BJ (cell line): ENCODE results near the gene S100A2. TPM values are rescaled to one million over a fixed set of nuclear protein-coding genes. Genes with fewer than 3 reads are reported as not detected.
"Not testable (repeated sequence)": the region's sequence is repeated elsewhere in the genome, so short reads cannot be mapped to it uniquely, and the experiment has no call there.

Experiments
- CTCF ChIA-PET: fragments of 350-600 bp; formaldehyde crosslinking; extraction: SDS; loops from one replicate; lab custom pipeline; 2021; ENCODE audit warnings: antibody characterized with exemption, inconsistent platforms; lab: Yijun Ruan, JAX
- POLR2A ChIA-PET: fragments of 300-600 bp; sonication (Branson Sonifier 250); formaldehyde crosslinking; extraction: SDS; loops from one replicate; lab custom pipeline; 2021; ENCODE audit warnings: antibody characterized with exemption; lab: Charles Lee
- DNase-seq: peaks from one replicate; pipeline ENCODE4 v3.0.0-alpha.2; 2011; ENCODE audit warnings: low read depth
- H3K27me3 ChIP-seq: 2 replicates; pipeline ENCODE4 v1.6.0; 2011; ENCODE audit warnings: low read length; ENCODE audit not compliant: control insufficient read depth, insufficient read depth
- H3K36me3 ChIP-seq: 2 replicates; pipeline ENCODE4 v1.5.1; 2011; ENCODE audit warnings: low read length; ENCODE audit not compliant: control insufficient read depth, insufficient read depth
- H3K4me3 ChIP-seq: 2 replicates; pipeline ENCODE4 v1.5.1; 2011; ENCODE audit warnings: low read depth, mild to moderate bottlenecking, control low read depth, low read length
- polyA plus RNA-seq: library from polyadenylated mRNA; depleted of rRNA; stranded (reverse); fragments of >200 nt; gene quantifications from 2 replicates; pipeline ENCODE4 v1.2.3, GENCODE V29; 2011
- TF ChIP-seq, protein P1 (sequence below): IDR thresholded peaks from 2 replicates; pipeline ENCODE4 v1.5.1; 2011; ENCODE audit warnings: low read depth, mild to moderate bottlenecking, control low read depth, inconsistent platforms, low read length, moderate library complexity; ENCODE audit not compliant: insufficient read depth

S100A2 gene
- polyA plus RNA-seq, 1 experiment, result 2.7 TPM

DNA sequence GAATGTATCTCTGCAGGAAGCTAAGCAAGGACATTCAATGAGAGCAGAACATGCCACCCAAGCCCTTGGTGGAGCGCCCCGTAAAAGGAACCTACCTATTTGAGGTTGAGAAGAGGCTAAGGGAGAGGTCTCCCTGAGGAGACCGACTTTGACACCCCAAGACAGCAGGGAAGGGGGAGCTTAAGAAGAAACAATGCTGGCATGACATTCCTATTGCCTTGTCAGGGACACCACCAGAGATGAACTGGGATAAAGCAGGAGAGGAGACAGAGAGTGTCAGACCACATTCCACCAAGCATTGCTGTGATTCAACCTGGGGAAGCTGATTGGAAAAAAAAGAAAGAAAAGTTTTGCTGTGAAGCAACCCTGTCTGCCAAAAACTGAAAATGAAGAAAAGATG is 13.3 kb upstream of the S100A2 start:
- TF ChIP-seq, protein P1, sequence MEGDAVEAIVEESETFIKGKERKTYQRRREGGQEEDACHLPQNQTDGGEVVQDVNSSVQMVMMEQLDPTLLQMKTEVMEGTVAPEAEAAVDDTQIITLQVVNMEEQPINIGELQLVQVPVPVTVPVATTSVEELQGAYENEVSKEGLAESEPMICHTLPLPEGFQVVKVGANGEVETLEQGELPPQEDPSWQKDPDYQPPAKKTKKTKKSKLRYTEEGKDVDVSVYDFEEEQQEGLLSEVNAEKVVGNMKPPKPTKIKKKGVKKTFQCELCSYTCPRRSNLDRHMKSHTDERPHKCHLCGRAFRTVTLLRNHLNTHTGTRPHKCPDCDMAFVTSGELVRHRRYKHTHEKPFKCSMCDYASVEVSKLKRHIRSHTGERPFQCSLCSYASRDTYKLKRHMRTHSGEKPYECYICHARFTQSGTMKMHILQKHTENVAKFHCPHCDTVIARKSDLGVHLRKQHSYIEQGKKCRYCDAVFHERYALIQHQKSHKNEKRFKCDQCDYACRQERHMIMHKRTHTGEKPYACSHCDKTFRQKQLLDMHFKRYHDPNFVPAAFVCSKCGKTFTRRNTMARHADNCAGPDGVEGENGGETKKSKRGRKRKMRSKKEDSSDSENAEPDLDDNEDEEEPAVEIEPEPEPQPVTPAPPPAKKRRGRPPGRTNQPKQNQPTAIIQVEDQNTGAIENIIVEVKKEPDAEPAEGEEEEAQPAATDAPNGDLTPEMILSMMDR, result no peak

DNA sequence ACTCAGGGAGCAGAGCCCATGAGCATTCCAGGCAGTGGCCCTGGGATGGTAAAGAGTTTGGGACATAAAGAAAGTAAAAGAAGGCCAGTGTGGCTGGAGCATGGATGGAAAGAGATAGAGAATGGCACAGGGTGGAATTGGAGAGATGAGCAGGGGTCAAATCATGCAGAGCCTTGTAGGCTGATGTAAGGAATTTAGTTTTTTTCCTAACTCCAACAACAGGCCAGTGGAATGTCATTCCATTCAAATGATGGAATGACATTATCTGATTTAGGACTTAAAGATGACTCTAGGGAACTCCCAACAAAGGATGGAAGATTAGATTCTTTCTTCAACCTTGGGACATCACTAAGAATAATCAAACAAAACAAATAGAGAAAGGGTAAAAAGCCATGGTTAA is 12.8 kb upstream of the S100A2 start:
- no peak overlapping the region for H3K4me3 ChIP-seq
- POLR2A ChIA-PET, result interaction anchor here (0.6 to 0.7 kb wide), 2 partner anchors 32 to 43 kb away, joined by 3 read pairs; partner anchors contain the start of gene S100A6
- no peak for DNase-seq
- no peaks in the 10 kb centered on the region for H3K36me3 ChIP-seq
- no peaks in the 10 kb centered on the region for H3K27me3 ChIP-seq
- TF ChIP-seq, protein P1, result no peak
- CTCF ChIA-PET, result interaction anchor here (0.9 to 4.2 kb wide), 7 partner anchors 10 to 84 kb away, joined by 3 to 26 read pairs (median 4); partner anchors contain the start of genes S100A13 and S100A14

More for the DNA sequence above, 13.3 kb upstream of the S100A2 start:
- CTCF ChIA-PET, result interaction anchor here (0.9 to 4.2 kb wide), 6 partner anchors 9 to 84 kb away, joined by 3 to 26 read pairs (median 4); partner anchors contain the start of genes S100A13 and S100A14
- Histone ChIP-seq H3K36me3 (no peaks in the 10 kb centered on the region), H3K4me3 (no peak overlapping the region), H3K27me3 (no peaks in the 10 kb centered on the region)
- no peak for DNase-seq
- POLR2A ChIA-PET, result interaction anchor here (0.5 to 0.7 kb wide), 3 partner anchors 31 to 85 kb away, joined by 3 to 6 read pairs (median 3); partner anchors contain the start of gene S100A6

DNA sequence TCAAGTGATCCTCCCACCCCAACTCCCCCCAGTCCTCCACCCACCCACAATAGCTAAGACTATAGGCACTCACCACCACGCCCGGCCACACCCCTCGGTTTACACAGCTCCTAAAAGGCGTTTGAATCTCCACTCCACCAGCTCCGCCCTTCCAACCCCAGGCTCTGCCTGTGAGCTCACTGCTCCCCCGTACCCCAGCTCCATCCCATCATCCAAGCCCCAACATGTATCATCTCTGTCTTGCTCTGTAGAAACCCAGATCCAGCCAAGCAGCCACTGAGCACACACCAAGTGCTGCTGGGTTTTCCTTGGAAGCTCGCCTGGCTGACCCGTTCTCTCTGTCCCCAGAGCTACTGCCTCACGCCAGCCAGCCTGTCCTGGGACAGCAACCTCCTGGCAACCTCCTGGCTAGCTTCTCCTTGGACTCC is 12.0 kb upstream of the S100A2 start:
- Histone ChIP-seq H3K4me3 (no peak overlapping the region), H3K36me3 (no peaks in the 10 kb centered on the region), H3K27me3 (no peaks in the 10 kb centered on the region)
- TF ChIP-seq, protein P1, result no peak
- CTCF ChIA-PET, result interaction anchor here (1.0 to 4.2 kb wide), 11 partner anchors 8 to 83 kb away, joined by 3 to 26 read pairs (median 4); partner anchors contain the start of genes CHTOP, S100A13, S100A14 and S100A6
- DNase-seq, result no peak
- POLR2A ChIA-PET, result no interaction called here

DNA sequence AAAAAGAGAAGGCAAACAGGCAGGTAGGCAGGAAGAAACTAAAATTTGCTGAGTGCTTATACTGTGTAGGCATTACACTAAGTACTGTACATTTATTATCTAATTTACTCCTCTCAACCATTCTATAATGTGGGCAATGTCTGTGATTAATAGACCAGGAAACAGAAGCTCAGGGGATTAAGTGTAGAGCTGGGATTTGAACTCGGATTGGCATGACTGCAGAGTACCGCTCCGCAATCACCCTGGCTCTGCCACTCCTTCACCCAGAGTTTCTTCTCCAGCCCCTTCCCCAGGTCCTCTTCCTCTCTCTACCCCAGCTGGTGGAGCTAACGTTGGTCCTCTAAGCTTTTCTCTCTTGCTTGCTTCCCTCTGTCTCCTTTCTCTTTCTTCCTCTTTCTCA is 11.5 kb upstream of the S100A2 start:
- no peaks in the 10 kb centered on the region for H3K27me3 ChIP-seq
- DNase-seq, result no peak
- ChIA-PET POLR2A (no interaction called here), CTCF (interaction anchor here (1.0 to 4.2 kb wide), 8 partner anchors 7 to 82 kb away, joined by 3 to 26 read pairs (median 4); partner anchors contain the start of genes CHTOP, S100A14 and S100A6)
- no peak overlapping the region for H3K4me3 ChIP-seq
- H3K36me3 ChIP-seq, result no peaks in the 10 kb centered on the region
- TF ChIP-seq, protein P1, result no peak

DNA sequence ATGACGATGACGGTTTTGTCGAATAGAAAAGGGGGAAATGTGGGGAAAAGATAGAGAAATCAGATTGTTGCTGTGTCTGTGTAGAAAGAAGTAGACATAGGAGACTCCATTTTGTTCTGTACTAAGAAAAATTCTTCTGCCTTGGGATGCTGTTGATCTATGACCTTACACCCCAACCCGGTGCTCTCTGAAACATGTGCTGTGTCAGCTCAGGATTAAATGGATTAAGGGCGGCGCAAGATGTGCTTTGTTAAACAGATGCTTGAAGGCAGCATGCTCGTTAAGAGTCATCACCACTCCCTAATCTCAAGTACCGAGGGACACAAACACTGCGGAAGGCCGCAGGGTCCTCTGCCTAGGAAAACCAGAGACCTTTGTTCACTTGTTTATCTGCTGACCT is 9.9 kb upstream of the S100A2 start:
- H3K27me3 ChIP-seq, H3K4me3 ChIP-seq, POLR2A ChIA-PET, DNase-seq, H3K36me3 ChIP-seq: not testable (repeated sequence)
- CTCF ChIA-PET, result interaction anchor here (0.8 to 4.2 kb wide), 5 partner anchors 17 to 43 kb away, joined by 3 to 26 read pairs (median 3); partner anchors contain the start of gene S100A14

DNA sequence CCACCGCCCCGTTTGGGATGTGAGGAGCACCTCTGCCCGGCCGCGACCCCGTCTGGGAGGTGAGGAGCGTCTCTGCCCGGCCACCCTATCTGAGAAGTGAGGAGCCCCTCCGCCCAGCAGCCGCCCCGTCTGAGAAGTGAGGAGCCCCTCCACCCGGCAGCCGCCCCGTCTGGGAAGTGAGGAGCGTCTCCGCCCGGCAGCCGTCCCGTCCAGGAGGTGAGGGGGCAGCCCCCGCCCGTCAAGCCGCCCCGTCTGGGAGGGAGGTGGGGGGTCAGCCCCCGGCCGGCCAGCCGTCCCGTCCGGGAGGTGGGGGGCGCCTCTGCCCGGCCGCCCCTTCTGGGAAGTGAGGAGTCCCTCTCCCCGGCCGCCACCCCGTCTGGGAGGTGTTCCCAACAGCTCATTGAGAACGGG is 9.4 kb upstream of the S100A2 start:
- H3K4me3 ChIP-seq, DNase-seq, H3K36me3 ChIP-seq, POLR2A ChIA-PET, H3K27me3 ChIP-seq: not testable (repeated sequence)
- CTCF ChIA-PET, result interaction anchor here (4.2 kb wide), 1 partner anchor 43 kb away, joined by 26 read pairs; the partner anchor contains the start of gene S100A14
